GM19043 (cell line): ENCODE measurements around the gene CDH4.

Source experiments
- ATAC-seq: cut with Tn5 transposase; IDR thresholded peaks from one replicate; pipeline ENCODE4 v1.9.1; 2021; ENCODE audit warnings: low read depth; ENCODE audit not compliant: unreplicated experiment

CDH4 gene

GRCh38 chr20:61733216-61733615, 481.2 kb downstream of the CDH4 start:
- ATAC-seq = no peak

GRCh38 chr20:61733891-61734732, 482.1 kb downstream of the CDH4 start:
- ATAC-seq = no peak

- ATAC-seq = no peak
Measured at GRCh38 chr20:61734733-61735502, 482.9 kb downstream of the CDH4 start.

GRCh38 chr20:61735503-61735785, 483.4 kb downstream of the CDH4 start:
- no peak for ATAC-seq

GRCh38 chr20:61736001-61736635, 484.1 kb downstream of the CDH4 start:
- no peak for ATAC-seq

- no peak for ATAC-seq
Measured at GRCh38 chr20:61736751-61737310, 484.8 kb downstream of the CDH4 start.

- no peak for ATAC-seq
Measured at GRCh38 chr20:61737346-61737745, 485.3 kb downstream of the CDH4 start.

GRCh38 chr20:61737812-61738443, 485.9 kb downstream of the CDH4 start:
- no peak for ATAC-seq

GRCh38 chr20:61738601-61739069, 486.6 kb downstream of the CDH4 start:
- no peak for ATAC-seq

GRCh38 chr20:61739086-61739831, 487.2 kb downstream of the CDH4 start:
- no peak for ATAC-seq

GRCh38 chr20:61739832-61740118, 487.7 kb downstream of the CDH4 start:
- ATAC-seq = no peak

- no peak for ATAC-seq
Measured at GRCh38 chr20:61742097-61742825, 490.2 kb downstream of the CDH4 start.

GRCh38 chr20:61743606-61744005, 491.5 kb downstream of the CDH4 start:
- no peak for ATAC-seq

GRCh38 chr20:61744691-61745396, 492.8 kb downstream of the CDH4 start:
- no peak for ATAC-seq

- ATAC-seq = no peak
Measured at GRCh38 chr20:61745397-61746146, 493.5 kb downstream of the CDH4 start.

- no peak for ATAC-seq
Measured at GRCh38 chr20:61746147-61746646, 494.1 kb downstream of the CDH4 start.

GRCh38 chr20:61746781-61747180, 494.7 kb downstream of the CDH4 start:
- no peak for ATAC-seq

GRCh38 chr20:61748376-61748775, 496.3 kb downstream of the CDH4 start:
- no peak for ATAC-seq
